Liver (tissue), 9 donors: ENCODE results near the gene LRMDA. TPM values are rescaled to one million over a fixed set of nuclear protein-coding genes. Genes with fewer than 3 reads are reported as not detected.

Experiments
- DNase-seq: peaks from one replicate; pipeline ENCODE4 v3.0.0-alpha.2; 2017; ENCODE audit warnings: low spot score
- H3K27ac ChIP-seq, 2 donors: one replicate each; pipeline ENCODE4 v1.7.0; 2013; ENCODE audit warnings: inconsistent platforms in 2 of 2, low read length in 2 of 2, control low read depth in 1 of 2, low read depth in 1 of 2, mild to moderate bottlenecking in 1 of 2
- H3K27me3 ChIP-seq, 4 donors: one replicate each; pipeline versions ENCODE4 v1.6.1 to v1.7.0; 2013; ENCODE audit warnings: low read length in 3 of 4, inconsistent platforms in 1 of 4, mild to moderate bottlenecking in 1 of 4, moderate library complexity in 1 of 4; ENCODE audit not compliant: control insufficient read depth in 4 of 4, insufficient read depth in 4 of 4
- H3K36me3 ChIP-seq, 4 donors: one replicate each; pipeline versions ENCODE4 v1.6.1 to v1.7.0; 2013; ENCODE audit warnings: low read length in 3 of 4, mild to moderate bottlenecking in 3 of 4, low read depth in 1 of 4, moderate library complexity in 1 of 4; ENCODE audit not compliant: control insufficient read depth in 4 of 4, insufficient read depth in 3 of 4
- H3K4me1 ChIP-seq, 4 donors: one replicate each; pipeline versions ENCODE4 v1.6.1 to v1.7.0; 2013; ENCODE audit warnings: low read length in 3 of 4, mild to moderate bottlenecking in 3 of 4, moderate library complexity in 1 of 4; ENCODE audit not compliant: control insufficient read depth in 4 of 4, insufficient read depth in 4 of 4
- H3K4me3 ChIP-seq, 3 donors: one replicate each; pipeline versions ENCODE4 v1.6.1 to v1.7.0; 2013; ENCODE audit warnings: low read length in 3 of 3, control low read depth in 1 of 3, low read depth in 1 of 3, mild to moderate bottlenecking in 1 of 3
- H3K9ac ChIP-seq, 2 donors: one replicate each; pipeline ENCODE4 v1.7.0; 2013; ENCODE audit warnings: low read length in 2 of 2, mild to moderate bottlenecking in 2 of 2, moderate library complexity in 2 of 2, control low read depth in 1 of 2, low read depth in 1 of 2
- H3K9me3 ChIP-seq, 4 donors: one replicate each; pipeline versions ENCODE4 v1.6.1 to v1.7.0; 2013; ENCODE audit warnings: low read length in 3 of 4; ENCODE audit not compliant: control insufficient read depth in 4 of 4
- ATF3 ChIP-seq: IDR thresholded peaks from 2 replicates; pipeline ENCODE4 v1.6.1; 2016; ENCODE audit warnings: antibody characterized with exemption
- FOXA1 ChIP-seq: IDR thresholded peaks from 2 replicates; pipeline ENCODE4 v1.6.1; 2016; ENCODE audit warnings: antibody characterized with exemption
- FOXA2 ChIP-seq: IDR thresholded peaks from 2 replicates; pipeline ENCODE4 v1.6.1; 2016; ENCODE audit warnings: antibody characterized with exemption
- GABPA ChIP-seq, 2 donors: IDR thresholded peaks in 1 of 2; conservative IDR thresholded peaks in 1 of 2; 2 replicates each; pipeline ENCODE4 v1.6.1; 2016; ENCODE audit warnings: antibody characterized with exemption in 2 of 2, mild to moderate bottlenecking in 1 of 2, moderate library complexity in 1 of 2
- HNF4A ChIP-seq, 2 donors: conservative IDR thresholded peaks; 2 replicates each; pipeline ENCODE4 v1.6.1; 2016; ENCODE audit warnings: antibody characterized with exemption in 2 of 2, mild to moderate bottlenecking in 2 of 2
- HNF4G ChIP-seq: IDR thresholded peaks from 2 replicates; pipeline ENCODE4 v1.6.1; 2016; ENCODE audit warnings: antibody characterized with exemption
- JUND ChIP-seq, 2 donors: IDR thresholded peaks; 2 replicates each; pipeline ENCODE4 v1.6.1; 2016; ENCODE audit warnings: antibody characterized with exemption in 2 of 2
- NR2F2 ChIP-seq: IDR thresholded peaks from 2 replicates; pipeline ENCODE4 v1.6.1; 2016; ENCODE audit warnings: antibody characterized with exemption
- RXRA ChIP-seq, 2 donors: IDR thresholded peaks; 2 replicates each; pipeline ENCODE4 v1.6.1; 2017 to 2018; ENCODE audit warnings: antibody characterized with exemption in 2 of 2, mild to moderate bottlenecking in 1 of 2
- SP1 ChIP-seq: IDR thresholded peaks from 2 replicates; pipeline ENCODE4 v1.6.1; 2018; ENCODE audit warnings: antibody characterized with exemption, mild to moderate bottlenecking
- TAF1 ChIP-seq: conservative IDR thresholded peaks from 2 replicates; pipeline ENCODE4 v1.6.1; 2016; ENCODE audit warnings: antibody characterized with exemption, mild to moderate bottlenecking
- YY1 ChIP-seq: IDR thresholded peaks from 2 replicates; pipeline ENCODE4 v1.6.1; 2016; ENCODE audit warnings: antibody characterized with exemption, mild to moderate bottlenecking
- WGBS: extraction: QIAGEN DNeasy Blood & Tissue Kit; methylation state at CpG from one replicate; pipeline ENCODE4 v1.1.7; 2013; 5-methylcytosine and 5-hydroxymethylcytosine counted together
- polyA plus RNA-seq, 2 donors: library from polyadenylated mRNA; stranded (reverse) in 1 of 2; unstranded in 1 of 2; fragments of 200-250 nt in 1 of 2; fragments of >200 nt in 1 of 2; fragmentation: Nextera tagmentation in 1 of 2; extraction: Ambion mirVana in 1 of 2; gene quantifications; one replicate each; pipeline versions ENCODE4 v1.2.1 to v1.2.3, GENCODE V29; 2013 to 2015
- total RNA-seq, 2 donors: library from RNA; depleted of rRNA; stranded (reverse); fragments of >200 nt; gene quantifications; one replicate each; pipeline ENCODE4 v1.2.3, GENCODE V29; 2014
- TF ChIP-seq, protein P1 (sequence below): IDR thresholded peaks from 2 replicates; pipeline ENCODE4 v1.6.1; 2016; ENCODE audit warnings: antibody characterized with exemption, mild to moderate bottlenecking
- TF ChIP-seq, protein P2 (sequence below): IDR thresholded peaks from 2 replicates; pipeline ENCODE4 v1.6.1; 2016; ENCODE audit warnings: antibody characterized with exemption
- TF ChIP-seq, protein P3 (sequence below): fragments of 150-350 bp; IDR thresholded peaks from 2 replicates; pipeline ENCODE4 v1.5.1; 2017; ENCODE audit warnings: improper control_type of control experiment, low read depth, low read length; ENCODE audit not compliant: missing input control
- TF ChIP-seq, protein P4 (sequence below): IDR thresholded peaks from 2 replicates; pipeline ENCODE4 v1.6.1; 2016; ENCODE audit warnings: antibody characterized with exemption
- donor health status: healthy.
- donor health status: healthy.
- donor health status: healthy.
- donor health status: healthy.
- donor health status: healthy.

LRMDA gene
- total and polyA plus RNA-seq, 4 donors, result 7.9 to 15.8 (median 11.3) TPM

DNA sequence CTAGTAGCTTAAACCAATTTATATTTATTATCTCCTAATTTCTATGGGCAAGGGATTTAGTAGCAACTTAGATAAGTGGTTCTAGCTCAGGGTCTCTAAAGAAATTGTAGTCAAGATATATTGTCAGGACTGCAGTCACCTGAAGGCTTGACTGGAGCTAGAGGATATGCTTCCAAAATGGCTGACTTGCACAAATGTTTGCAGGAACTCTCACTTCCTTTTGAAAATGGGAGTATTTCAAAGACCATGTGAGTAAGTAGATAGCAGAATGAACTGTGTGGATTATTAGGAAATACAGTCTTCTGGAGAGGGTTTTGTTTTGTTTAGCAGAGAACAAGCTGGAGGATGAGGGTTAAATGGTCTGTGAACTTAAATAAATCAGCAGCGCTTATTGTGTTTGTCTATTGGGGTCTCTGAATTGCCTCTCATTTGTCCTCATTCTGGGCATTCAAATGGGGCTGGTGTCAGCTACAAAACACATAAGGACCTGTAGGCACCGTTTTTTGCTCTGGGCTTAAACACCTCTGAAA is 524.6 kb downstream of the LRMDA start:
- Histone ChIP-seq H3K9me3 (no peaks in the 10 kb centered on the region), H3K9ac (no peak overlapping the region), H3K27me3 (no peaks in the 10 kb centered on the region), H3K27ac (no peak overlapping the region), H3K4me3 (no peak overlapping the region), H3K4me1 (no peaks in the 10 kb centered on the region), H3K36me3 (no peaks in the 10 kb centered on the region)
- TF ChIP-seq RXRA (IDR thresholded peaks at IDR 0.05) (no peak), FOXA1 (no peak), JUND (IDR thresholded peaks at IDR 0.05) (no peak), YY1 (peak; percentile 54)
- WGBS, result 84% methylated on average over 2 of the region's 2 CpGs
- no peak for DNase-seq

GRCh38 chr10:75956624-75957023 is 525.2 kb downstream of the LRMDA start:
- H3K36me3 ChIP-seq, result no peaks in the 10 kb centered on the region
- no peak overlapping the region for H3K9ac ChIP-seq
- WGBS, result 94% methylated on average over 2 of the region's 2 CpGs
- no peak overlapping the region for H3K27ac ChIP-seq
- H3K4me1 ChIP-seq, result no peaks in the 10 kb centered on the region
- DNase-seq, result no peak
- no peak overlapping the region for H3K4me3 ChIP-seq
- no peak for TF ChIP-seq HNF4G
- no peaks in the 10 kb centered on the region for H3K27me3 ChIP-seq
- no peaks in the 10 kb centered on the region for H3K9me3 ChIP-seq

GRCh38 chr10:75957314-75958120 is 526.1 kb downstream of the LRMDA start:
- Histone ChIP-seq H3K4me3 (no peak overlapping the region), H3K27me3 (no peaks in the 10 kb centered on the region), H3K9me3 (no peaks in the 10 kb centered on the region), H3K4me1 (no peaks in the 10 kb centered on the region), H3K27ac (no peak overlapping the region), H3K36me3 (no peaks in the 10 kb centered on the region), H3K9ac (no peak overlapping the region)
- no peak for DNase-seq
- TF ChIP-seq HNF4G, result no peak
- TF ChIP-seq TAF1, result no peak
- TF ChIP-seq, protein P1, sequence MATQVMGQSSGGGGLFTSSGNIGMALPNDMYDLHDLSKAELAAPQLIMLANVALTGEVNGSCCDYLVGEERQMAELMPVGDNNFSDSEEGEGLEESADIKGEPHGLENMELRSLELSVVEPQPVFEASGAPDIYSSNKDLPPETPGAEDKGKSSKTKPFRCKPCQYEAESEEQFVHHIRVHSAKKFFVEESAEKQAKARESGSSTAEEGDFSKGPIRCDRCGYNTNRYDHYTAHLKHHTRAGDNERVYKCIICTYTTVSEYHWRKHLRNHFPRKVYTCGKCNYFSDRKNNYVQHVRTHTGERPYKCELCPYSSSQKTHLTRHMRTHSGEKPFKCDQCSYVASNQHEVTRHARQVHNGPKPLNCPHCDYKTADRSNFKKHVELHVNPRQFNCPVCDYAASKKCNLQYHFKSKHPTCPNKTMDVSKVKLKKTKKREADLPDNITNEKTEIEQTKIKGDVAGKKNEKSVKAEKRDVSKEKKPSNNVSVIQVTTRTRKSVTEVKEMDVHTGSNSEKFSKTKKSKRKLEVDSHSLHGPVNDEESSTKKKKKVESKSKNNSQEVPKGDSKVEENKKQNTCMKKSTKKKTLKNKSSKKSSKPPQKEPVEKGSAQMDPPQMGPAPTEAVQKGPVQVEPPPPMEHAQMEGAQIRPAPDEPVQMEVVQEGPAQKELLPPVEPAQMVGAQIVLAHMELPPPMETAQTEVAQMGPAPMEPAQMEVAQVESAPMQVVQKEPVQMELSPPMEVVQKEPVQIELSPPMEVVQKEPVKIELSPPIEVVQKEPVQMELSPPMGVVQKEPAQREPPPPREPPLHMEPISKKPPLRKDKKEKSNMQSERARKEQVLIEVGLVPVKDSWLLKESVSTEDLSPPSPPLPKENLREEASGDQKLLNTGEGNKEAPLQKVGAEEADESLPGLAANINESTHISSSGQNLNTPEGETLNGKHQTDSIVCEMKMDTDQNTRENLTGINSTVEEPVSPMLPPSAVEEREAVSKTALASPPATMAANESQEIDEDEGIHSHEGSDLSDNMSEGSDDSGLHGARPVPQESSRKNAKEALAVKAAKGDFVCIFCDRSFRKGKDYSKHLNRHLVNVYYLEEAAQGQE, result no peak
- TF ChIP-seq, protein P2, sequence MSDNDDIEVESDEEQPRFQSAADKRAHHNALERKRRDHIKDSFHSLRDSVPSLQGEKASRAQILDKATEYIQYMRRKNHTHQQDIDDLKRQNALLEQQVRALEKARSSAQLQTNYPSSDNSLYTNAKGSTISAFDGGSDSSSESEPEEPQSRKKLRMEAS, result no peak
- no peak for TF ChIP-seq FOXA1
- no peak for TF ChIP-seq ATF3
- no peak for TF ChIP-seq SP1
- TF ChIP-seq NR2F2, result no peak
- TF ChIP-seq YY1, result no peak
- no peak for TF ChIP-seq FOXA2
- TF ChIP-seq HNF4A (conservative IDR thresholded peaks at IDR 0.05), result no peak
- no peak for TF ChIP-seq GABPA (IDR thresholded peaks at IDR 0.05 in 1 of 2, conservative IDR thresholded peaks at IDR 0.05 in 1 of 2)
- TF ChIP-seq, protein P3, sequence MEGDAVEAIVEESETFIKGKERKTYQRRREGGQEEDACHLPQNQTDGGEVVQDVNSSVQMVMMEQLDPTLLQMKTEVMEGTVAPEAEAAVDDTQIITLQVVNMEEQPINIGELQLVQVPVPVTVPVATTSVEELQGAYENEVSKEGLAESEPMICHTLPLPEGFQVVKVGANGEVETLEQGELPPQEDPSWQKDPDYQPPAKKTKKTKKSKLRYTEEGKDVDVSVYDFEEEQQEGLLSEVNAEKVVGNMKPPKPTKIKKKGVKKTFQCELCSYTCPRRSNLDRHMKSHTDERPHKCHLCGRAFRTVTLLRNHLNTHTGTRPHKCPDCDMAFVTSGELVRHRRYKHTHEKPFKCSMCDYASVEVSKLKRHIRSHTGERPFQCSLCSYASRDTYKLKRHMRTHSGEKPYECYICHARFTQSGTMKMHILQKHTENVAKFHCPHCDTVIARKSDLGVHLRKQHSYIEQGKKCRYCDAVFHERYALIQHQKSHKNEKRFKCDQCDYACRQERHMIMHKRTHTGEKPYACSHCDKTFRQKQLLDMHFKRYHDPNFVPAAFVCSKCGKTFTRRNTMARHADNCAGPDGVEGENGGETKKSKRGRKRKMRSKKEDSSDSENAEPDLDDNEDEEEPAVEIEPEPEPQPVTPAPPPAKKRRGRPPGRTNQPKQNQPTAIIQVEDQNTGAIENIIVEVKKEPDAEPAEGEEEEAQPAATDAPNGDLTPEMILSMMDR, result no peak
- TF ChIP-seq, protein P4, sequence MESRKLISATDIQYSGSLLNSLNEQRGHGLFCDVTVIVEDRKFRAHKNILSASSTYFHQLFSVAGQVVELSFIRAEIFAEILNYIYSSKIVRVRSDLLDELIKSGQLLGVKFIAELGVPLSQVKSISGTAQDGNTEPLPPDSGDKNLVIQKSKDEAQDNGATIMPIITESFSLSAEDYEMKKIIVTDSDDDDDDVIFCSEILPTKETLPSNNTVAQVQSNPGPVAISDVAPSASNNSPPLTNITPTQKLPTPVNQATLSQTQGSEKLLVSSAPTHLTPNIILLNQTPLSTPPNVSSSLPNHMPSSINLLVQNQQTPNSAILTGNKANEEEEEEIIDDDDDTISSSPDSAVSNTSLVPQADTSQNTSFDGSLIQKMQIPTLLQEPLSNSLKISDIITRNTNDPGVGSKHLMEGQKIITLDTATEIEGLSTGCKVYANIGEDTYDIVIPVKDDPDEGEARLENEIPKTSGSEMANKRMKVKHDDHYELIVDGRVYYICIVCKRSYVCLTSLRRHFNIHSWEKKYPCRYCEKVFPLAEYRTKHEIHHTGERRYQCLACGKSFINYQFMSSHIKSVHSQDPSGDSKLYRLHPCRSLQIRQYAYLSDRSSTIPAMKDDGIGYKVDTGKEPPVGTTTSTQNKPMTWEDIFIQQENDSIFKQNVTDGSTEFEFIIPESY, result no peak
- no peak for TF ChIP-seq RXRA (IDR thresholded peaks at IDR 0.05)
- 86% methylated on average over 12 of the region's 12 CpGs for WGBS
